GM12801 (cell line): ENCODE measurements around the gene PNN.

ENCODE experiments used
- CTCF ChIP-seq: IDR thresholded peaks from one replicate; pipeline ENCODE4 v1.5.1; 2011; ENCODE audit warnings: control low read depth; ENCODE audit not compliant: insufficient read length; ENCODE audit errors: extremely low read depth

PNN gene

DNA sequence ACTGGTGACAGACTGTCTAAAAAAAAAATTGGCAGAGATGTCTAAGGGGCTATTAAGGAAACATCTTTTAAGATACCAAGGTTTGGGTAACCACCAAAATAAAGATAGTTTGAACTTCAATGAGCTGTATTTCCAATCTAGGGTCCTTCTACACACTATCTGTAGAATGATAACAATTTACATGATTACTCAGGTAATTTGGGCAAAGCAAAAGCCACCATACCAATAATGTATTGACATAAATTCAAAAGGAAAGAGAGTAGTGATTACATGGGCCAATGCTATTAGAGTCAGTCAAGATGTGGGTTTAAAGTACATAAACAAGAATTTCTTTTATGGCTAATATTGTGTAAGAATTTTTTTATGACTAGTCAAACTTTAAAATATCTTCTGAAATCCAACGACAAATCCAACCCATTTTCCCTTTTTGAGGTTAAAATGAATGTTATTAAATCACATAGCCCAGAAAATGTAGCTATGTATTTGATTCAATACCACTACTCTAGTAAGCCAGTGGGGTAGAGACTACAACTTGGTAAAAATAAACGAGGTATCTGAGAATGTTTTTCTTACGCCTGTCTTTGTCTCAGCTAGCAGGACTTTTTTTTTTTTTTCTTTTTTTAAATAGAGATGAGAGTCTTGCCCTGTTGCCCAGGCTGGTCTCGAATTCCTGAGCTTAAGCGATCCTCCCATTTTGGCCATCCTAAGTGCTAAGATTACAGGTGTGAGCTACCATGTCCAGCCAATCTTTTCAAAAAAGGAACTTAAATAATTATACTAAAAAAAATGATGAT is 10.4 kb downstream of the PNN start:
- no peak for TF ChIP-seq CTCF

DNA sequence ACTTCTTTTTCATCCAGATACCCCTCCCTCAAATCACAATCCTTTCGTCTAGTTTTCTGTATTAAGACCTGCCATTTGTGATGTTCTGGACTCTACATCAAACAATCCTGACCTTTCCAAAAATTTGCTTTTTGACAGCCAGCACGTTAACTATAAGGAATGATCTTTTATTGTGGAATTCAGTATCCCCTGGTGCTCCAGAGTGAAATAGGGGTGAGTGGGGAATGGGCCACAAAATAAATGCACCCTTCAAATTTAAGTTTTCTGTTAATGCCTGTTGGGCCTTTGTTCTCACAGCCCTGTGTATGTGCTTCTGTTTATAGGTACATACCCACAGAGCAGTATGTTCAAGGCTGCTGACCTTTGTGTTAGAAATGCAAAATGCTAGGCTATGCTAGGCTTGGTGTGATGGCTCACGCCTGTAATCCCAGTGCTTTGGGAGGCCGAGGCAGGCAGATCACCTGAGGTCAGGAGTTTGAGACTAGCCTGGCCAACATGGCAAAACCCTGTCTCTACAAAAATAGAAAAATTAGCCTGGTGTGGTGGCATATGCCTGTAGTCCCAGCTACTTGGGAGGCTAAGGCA is 12.0 kb downstream of the PNN start:
- TF ChIP-seq CTCF: no peak

DNA sequence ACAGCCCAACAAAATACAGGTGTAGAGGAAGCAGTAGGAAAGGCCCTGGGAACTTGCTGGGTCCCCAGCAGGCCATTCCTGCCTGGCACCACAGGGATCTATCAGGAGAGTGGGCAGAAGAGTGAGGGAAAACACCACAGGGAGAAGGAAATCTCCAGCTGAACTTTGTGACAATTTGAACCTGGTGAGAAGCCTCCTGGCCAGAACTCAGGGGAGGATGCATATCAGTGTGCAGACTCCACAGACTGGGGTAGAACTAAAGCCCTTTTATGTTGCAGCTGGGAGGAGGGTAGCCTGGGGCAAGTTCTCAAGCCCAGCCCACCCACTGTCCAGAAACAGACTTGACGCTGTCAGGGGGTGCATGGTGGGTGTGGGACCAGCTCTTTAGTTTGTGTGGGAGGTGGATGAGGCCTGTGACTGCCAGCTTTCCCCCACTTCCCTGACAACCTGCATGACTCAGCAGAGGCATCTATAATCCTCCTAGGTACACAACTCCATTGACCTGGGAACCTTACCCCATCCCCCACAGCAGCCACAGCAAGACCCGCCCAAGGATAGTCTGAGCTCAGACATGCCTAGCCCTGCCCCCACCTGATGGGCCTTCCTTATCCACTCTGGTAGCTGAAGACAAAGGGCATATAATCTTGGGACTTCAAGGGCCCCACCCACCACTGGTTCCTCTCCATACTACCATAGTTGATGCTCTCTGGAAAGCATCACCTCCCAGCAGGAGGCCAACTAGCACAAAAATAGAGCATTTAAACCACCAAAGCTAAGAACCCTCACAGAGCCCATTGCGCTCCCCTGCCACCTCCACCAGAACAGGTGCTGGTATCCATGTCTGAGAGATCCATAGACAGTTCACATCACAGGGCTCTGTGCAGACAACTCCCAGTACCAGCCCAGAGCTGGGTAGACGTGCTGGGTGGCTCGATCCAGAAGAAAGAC is 28.9 kb downstream of the PNN start:
- no peak for TF ChIP-seq CTCF

DNA sequence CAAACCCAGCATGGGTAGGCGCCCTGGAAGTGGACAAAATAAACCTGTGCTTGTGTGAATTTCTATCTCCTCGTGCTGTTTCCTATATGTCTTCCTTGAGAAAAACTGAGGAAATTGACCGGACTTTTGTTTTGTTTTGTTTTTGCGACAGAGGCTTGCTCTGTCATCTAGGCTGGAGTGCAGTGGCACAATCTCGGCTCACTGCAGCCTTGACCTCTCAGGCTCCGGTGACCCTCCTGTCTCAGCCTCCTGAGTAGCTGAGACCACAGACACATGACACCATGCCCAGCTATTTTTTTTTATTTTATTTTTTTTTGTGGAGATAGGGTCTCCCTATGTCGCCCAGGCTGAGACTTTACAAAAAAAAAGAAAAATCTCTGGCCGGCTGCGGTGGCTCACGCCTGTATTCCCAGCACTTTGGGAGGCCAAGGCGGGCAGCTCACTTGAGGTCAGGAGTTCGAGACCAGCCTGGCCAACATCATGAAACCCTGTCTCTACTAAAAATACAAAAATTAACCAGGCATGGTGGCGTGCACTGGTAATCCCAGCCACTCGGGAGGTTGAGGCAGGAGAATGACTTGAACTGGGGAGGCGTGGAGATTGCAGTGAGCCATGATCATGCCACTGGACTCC is 36.2 kb downstream of the PNN start:
- no peak for TF ChIP-seq CTCF

- TF ChIP-seq CTCF: no peak
These were observed 37.0 kb downstream of the PNN start for GRCh38 chr14:39212034-39212433.

DNA sequence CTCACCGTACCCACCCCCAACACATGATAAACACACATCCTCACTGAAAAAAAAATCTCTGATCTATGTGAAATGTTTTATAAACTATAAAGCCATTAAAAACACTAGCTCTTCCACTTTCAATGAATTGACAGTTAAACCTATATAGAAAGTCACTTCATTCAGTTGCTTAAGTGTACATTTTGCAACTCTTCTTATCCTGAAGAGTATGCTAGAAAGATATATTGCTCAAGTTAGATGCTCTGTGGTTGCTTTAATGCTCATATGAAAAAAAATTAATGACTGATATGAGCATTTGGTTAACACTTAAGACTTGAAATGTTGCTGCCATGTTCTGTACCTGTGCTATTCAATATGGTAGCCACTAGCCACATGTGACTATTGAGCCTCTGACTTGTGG is 37.6 kb downstream of the PNN start:
- no peak for TF ChIP-seq CTCF
